ENCODE measurements around the gene KRTAP5-8.

The KRTAP5-8 gene

DNA sequence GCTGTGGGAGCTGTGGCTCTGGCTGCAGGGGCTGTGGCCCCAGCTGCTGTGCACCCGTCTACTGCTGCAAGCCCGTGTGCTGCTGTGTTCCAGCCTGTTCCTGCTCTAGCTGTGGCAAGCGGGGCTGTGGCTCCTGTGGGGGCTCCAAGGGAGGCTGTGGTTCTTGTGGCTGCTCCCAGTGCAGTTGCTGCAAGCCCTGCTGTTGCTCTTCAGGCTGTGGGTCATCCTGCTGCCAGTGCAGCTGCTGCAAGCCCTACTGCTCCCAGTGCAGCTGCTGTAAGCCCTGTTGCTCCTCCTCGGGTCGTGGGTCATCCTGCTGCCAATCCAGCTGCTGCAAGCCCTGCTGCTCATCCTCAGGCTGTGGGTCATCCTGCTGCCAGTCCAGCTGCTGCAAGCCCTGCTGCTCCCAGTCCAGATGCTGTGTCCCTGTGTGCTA is 10.9 kb downstream of the KRTAP5-8 start:
- no peaks in the 10 kb centered on the region for H3K36me3 ChIP-seq (ENCODE audit: control insufficient read depth in 1 of 2, insufficient read depth in 2 of 2, low read length in 2 of 2)
- no peak overlapping the region for H3K4me3 ChIP-seq (ENCODE audit: low read depth in 1 of 2, low read length in 2 of 2)
- H3K27ac ChIP-seq (ENCODE audit: low read length), result no peak overlapping the region
- H3K27me3 ChIP-seq (ENCODE audit: low read depth, low read length), result no peaks in the 10 kb centered on the region
- no peaks in the 10 kb centered on the region for H3K9me3 ChIP-seq (ENCODE audit: control insufficient read depth in 1 of 2, low read length in 2 of 2)
- no peaks in the 10 kb centered on the region for H3K4me1 ChIP-seq (ENCODE audit: control insufficient read depth in 1 of 2, insufficient read depth in 2 of 2, low read length in 2 of 2)

DNA sequence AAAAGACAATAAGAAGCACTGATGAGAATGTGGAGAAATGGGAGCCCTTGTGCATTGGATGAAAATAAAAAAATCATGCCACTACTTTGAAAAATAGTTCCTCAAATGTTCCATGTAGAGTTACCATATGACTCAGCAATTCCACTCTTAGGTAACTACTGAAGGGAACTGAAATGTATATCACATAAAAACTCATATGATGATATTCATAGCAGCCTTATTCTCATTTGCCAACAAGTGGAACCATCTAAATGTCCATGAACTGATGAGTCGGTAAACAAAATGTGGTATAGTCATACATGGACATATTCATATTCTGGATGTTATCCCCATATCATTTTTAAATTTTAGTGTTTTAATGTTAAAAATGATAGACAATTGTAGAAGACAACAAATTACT is 13.9 kb downstream of the KRTAP5-8 start:
- H3K9me3 ChIP-seq (ENCODE audit: control insufficient read depth in 1 of 2, low read length in 2 of 2), result no peaks in the 10 kb centered on the region
- no peak overlapping the region for H3K27ac ChIP-seq (ENCODE audit: low read length)
- no peaks in the 10 kb centered on the region for H3K36me3 ChIP-seq (ENCODE audit: control insufficient read depth in 1 of 2, insufficient read depth in 2 of 2, low read length in 2 of 2)
- no peak overlapping the region for H3K4me3 ChIP-seq (ENCODE audit: low read depth in 1 of 2, low read length in 2 of 2)
- no peaks in the 10 kb centered on the region for H3K27me3 ChIP-seq (ENCODE audit: low read depth, low read length)
- H3K4me1 ChIP-seq (ENCODE audit: control insufficient read depth in 1 of 2, insufficient read depth in 2 of 2, low read length in 2 of 2), result no peaks in the 10 kb centered on the region

GRCh38 chr11:71554996-71555395 is 17.2 kb downstream of the KRTAP5-8 start:
- Histone ChIP-seq H3K27me3 (ENCODE audit: low read depth, low read length) (no peaks in the 10 kb centered on the region), H3K4me1 (ENCODE audit: control insufficient read depth in 1 of 2, insufficient read depth in 2 of 2, low read length in 2 of 2) (no peaks in the 10 kb centered on the region), H3K27ac (ENCODE audit: low read length) (no peak overlapping the region), H3K4me3 (ENCODE audit: low read depth in 1 of 2, low read length in 2 of 2) (no peak overlapping the region), H3K9me3 (ENCODE audit: control insufficient read depth in 1 of 2, low read length in 2 of 2) (no peaks in the 10 kb centered on the region), H3K36me3 (ENCODE audit: control insufficient read depth in 1 of 2, insufficient read depth in 2 of 2, low read length in 2 of 2) (no peaks in the 10 kb centered on the region)

DNA sequence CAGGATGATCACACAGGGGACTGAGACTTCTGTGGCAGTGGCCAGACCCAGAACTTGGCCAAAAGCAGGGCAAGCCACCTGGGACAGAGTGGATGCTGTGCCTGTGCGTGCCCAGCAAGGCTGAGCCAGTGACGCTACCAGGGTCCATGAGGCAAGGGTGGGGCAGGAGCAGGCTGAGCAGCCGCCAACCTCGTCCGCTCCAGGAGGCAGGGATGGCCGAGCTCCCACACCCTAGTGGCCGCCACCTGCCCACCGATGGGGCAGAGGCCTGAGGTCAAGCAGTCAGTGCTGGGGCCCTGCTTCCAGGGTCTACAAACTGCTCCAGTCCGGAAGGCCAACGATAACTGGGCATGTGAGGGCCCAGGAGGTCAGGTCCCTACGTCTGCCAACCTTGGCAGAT is 17.7 kb downstream of the KRTAP5-8 start:
- Histone ChIP-seq H3K4me1 (ENCODE audit: control insufficient read depth in 1 of 2, insufficient read depth in 2 of 2, low read length in 2 of 2) (no peaks in the 10 kb centered on the region), H3K4me3 (ENCODE audit: low read depth in 1 of 2, low read length in 2 of 2) (no peak overlapping the region), H3K9me3 (ENCODE audit: control insufficient read depth in 1 of 2, low read length in 2 of 2) (peaks cover 0 to 1% of the 10 kb centered on the region in 2 donors), H3K27ac (ENCODE audit: low read length) (no peak overlapping the region), H3K36me3 (ENCODE audit: control insufficient read depth in 1 of 2, insufficient read depth in 2 of 2, low read length in 2 of 2) (no peaks in the 10 kb centered on the region), H3K27me3 (ENCODE audit: low read depth, low read length) (no peaks in the 10 kb centered on the region)

- Histone ChIP-seq H3K27ac (ENCODE audit: low read length) (no peak overlapping the region), H3K27me3 (ENCODE audit: low read depth, low read length) (no peaks in the 10 kb centered on the region), H3K36me3 (ENCODE audit: control insufficient read depth in 1 of 2, insufficient read depth in 2 of 2, low read length in 2 of 2) (no peaks in the 10 kb centered on the region), H3K4me3 (ENCODE audit: low read depth in 1 of 2, low read length in 2 of 2) (no peak overlapping the region), H3K4me1 (ENCODE audit: control insufficient read depth in 1 of 2, insufficient read depth in 2 of 2, low read length in 2 of 2) (no peaks in the 10 kb centered on the region), H3K9me3 (ENCODE audit: control insufficient read depth in 1 of 2, low read length in 2 of 2) (peaks cover 0 to 3% of the 10 kb centered on the region in 2 donors)
Observed at GRCh38 chr11:71556018-71556417, 18.2 kb downstream of the KRTAP5-8 start.

DNA sequence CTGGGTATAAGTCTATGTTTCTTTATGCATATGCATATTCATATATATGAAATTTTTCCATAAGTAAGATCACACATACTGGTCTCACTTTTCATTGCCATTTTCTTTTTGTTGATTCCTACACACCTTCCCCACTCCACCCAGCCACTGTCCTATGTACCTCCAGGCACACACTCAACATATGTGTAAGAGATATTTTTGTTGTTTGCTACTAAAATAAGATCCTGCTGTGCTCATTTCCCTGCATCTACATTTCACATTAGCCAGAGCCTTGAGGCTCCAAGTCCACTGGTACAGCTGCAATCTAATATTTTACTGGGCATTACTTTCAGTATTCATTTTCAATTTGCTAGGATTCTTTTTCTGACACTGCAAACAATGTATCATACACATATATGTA is 19.4 kb downstream of the KRTAP5-8 start:
- Histone ChIP-seq H3K27ac (ENCODE audit: low read length) (no peak overlapping the region), H3K27me3 (ENCODE audit: low read depth, low read length) (no peaks in the 10 kb centered on the region), H3K4me1 (ENCODE audit: control insufficient read depth in 1 of 2, insufficient read depth in 2 of 2, low read length in 2 of 2) (no peaks in the 10 kb centered on the region), H3K36me3 (ENCODE audit: control insufficient read depth in 1 of 2, insufficient read depth in 2 of 2, low read length in 2 of 2) (no peaks in the 10 kb centered on the region), H3K9me3 (ENCODE audit: control insufficient read depth in 1 of 2, low read length in 2 of 2) (peaks cover 0 to 3% of the 10 kb centered on the region in 2 donors), H3K4me3 (ENCODE audit: low read depth in 1 of 2, low read length in 2 of 2) (no peak overlapping the region)

DNA sequence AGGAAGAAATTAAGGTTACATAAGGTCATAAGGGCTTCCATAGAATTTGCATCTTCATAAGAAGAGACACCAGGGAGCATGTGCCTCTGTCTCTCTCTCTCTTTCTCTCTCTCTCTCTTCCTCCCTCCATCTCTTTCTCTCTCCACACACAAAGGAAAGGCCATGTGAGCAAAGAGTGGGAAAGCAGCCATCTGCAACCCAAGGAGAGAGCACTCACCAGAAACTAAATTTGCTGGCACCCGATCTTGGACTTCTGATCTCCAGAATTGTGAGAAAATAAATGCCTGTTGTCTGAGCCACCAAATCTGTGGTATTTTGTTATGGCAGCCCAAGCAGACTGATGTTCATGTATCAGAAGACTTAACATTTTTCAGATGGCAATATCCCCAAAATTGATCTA is 21.2 kb downstream of the KRTAP5-8 start:
- Histone ChIP-seq H3K4me1 (ENCODE audit: control insufficient read depth in 1 of 2, insufficient read depth in 2 of 2, low read length in 2 of 2) (no peaks in the 10 kb centered on the region), H3K27me3 (ENCODE audit: low read depth, low read length) (no peaks in the 10 kb centered on the region), H3K27ac (ENCODE audit: low read length) (no peak overlapping the region), H3K9me3 (ENCODE audit: control insufficient read depth in 1 of 2, low read length in 2 of 2) (peaks cover 0 to 3% of the 10 kb centered on the region in 2 donors), H3K36me3 (ENCODE audit: control insufficient read depth in 1 of 2, insufficient read depth in 2 of 2, low read length in 2 of 2) (no peaks in the 10 kb centered on the region), H3K4me3 (ENCODE audit: low read depth in 1 of 2, low read length in 2 of 2) (no peak overlapping the region)

DNA sequence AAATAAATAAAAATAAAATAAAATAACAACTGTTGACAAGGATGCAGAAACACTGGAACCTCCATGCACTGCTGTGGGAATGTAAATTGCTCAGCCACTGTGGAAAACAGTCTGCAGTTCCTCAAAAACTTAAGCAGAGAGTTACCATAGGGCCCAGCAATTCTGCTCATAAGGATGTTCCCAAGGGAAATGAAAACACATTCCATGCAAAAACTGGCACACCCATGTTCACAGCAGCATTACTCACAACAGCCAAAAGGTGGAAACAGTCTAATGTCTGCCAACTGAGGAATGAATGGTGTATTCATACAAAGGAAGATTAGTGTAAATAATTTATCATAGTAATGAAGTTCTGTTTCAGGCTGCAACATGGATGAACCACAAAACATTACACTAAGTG is 24.3 kb downstream of the KRTAP5-8 start:
- no peak overlapping the region for H3K4me3 ChIP-seq (ENCODE audit: low read depth in 1 of 2, low read length in 2 of 2)
- peaks cover 0 to 3% of the 10 kb centered on the region in 2 donors for H3K9me3 ChIP-seq (ENCODE audit: control insufficient read depth in 1 of 2, low read length in 2 of 2)
- no peaks in the 10 kb centered on the region for H3K27me3 ChIP-seq (ENCODE audit: low read depth, low read length)
- H3K36me3 ChIP-seq (ENCODE audit: control insufficient read depth in 1 of 2, insufficient read depth in 2 of 2, low read length in 2 of 2), result no peaks in the 10 kb centered on the region
- no peak overlapping the region for H3K27ac ChIP-seq (ENCODE audit: low read length)
- H3K4me1 ChIP-seq (ENCODE audit: control insufficient read depth in 1 of 2, insufficient read depth in 2 of 2, low read length in 2 of 2), result no peaks in the 10 kb centered on the region

GRCh38 chr11:71563406-71563805 is 25.6 kb downstream of the KRTAP5-8 start:
- Histone ChIP-seq H3K9me3 (ENCODE audit: control insufficient read depth in 1 of 2, low read length in 2 of 2) (peaks cover 0 to 3% of the 10 kb centered on the region in 2 donors), H3K27ac (ENCODE audit: low read length) (no peak overlapping the region), H3K36me3 (ENCODE audit: control insufficient read depth in 1 of 2, insufficient read depth in 2 of 2, low read length in 2 of 2) (no peaks in the 10 kb centered on the region), H3K27me3 (ENCODE audit: low read depth, low read length) (no peaks in the 10 kb centered on the region), H3K4me3 (ENCODE audit: low read depth in 1 of 2, low read length in 2 of 2) (no peak overlapping the region), H3K4me1 (ENCODE audit: control insufficient read depth in 1 of 2, insufficient read depth in 2 of 2, low read length in 2 of 2) (no peaks in the 10 kb centered on the region)

DNA sequence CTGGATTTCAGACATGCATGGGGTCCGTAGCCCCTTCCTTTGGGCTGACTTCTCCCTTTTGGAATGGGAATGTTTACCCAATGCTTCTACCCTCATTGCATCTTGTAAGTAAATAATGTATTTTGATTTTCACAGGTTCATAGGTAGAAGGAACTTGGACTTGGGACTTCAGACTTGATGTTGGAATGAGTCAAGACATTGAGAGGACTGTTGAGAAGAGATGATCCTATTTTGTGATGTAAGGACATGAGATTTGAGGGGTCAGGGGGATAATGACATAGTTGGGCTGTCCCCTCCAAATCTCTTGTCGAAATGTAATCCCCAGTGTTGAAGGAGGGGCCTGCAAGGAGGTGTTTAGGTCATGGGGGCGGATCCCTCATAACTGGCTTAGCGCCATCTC is 26.6 kb downstream of the KRTAP5-8 start:
- peaks cover 0 to 3% of the 10 kb centered on the region in 2 donors for H3K9me3 ChIP-seq (ENCODE audit: control insufficient read depth in 1 of 2, low read length in 2 of 2)
- H3K27ac ChIP-seq (ENCODE audit: low read length), result no peak overlapping the region
- H3K27me3 ChIP-seq (ENCODE audit: low read depth, low read length), result no peaks in the 10 kb centered on the region
- no peaks in the 10 kb centered on the region for H3K4me1 ChIP-seq (ENCODE audit: control insufficient read depth in 1 of 2, insufficient read depth in 2 of 2, low read length in 2 of 2)
- H3K36me3 ChIP-seq (ENCODE audit: control insufficient read depth in 1 of 2, insufficient read depth in 2 of 2, low read length in 2 of 2), result no peaks in the 10 kb centered on the region
- H3K4me3 ChIP-seq (ENCODE audit: low read depth in 1 of 2, low read length in 2 of 2), result no peak overlapping the region

GRCh38 chr11:71565263-71565662 is 27.4 kb downstream of the KRTAP5-8 start, which contains the start of gene KRTAP5-10:
Gene KRTAP5-10 (plus strand): TSS chr11:71565563. CDS start chr11:71565588, 25 bp downstream.
- Histone ChIP-seq H3K27ac (ENCODE audit: low read length) (no peak within 1 kb of the TSS), H3K36me3 (ENCODE audit: control insufficient read depth in 1 of 2, insufficient read depth in 2 of 2, low read length in 2 of 2) (no peaks in the 10 kb centered on the region), H3K4me3 (ENCODE audit: low read depth in 1 of 2, low read length in 2 of 2) (no peak within 1 kb of the TSS), H3K4me1 (ENCODE audit: control insufficient read depth in 1 of 2, insufficient read depth in 2 of 2, low read length in 2 of 2) (no peaks in the 10 kb centered on the region), H3K9me3 (ENCODE audit: control insufficient read depth in 1 of 2, low read length in 2 of 2) (peaks cover 0 to 3% of the 10 kb centered on the region in 2 donors), H3K27me3 (ENCODE audit: low read depth, low read length) (no peaks in the 10 kb centered on the region)

GRCh38 chr11:71566081-71566620 is 28.3 kb downstream of the KRTAP5-8 start:
- Histone ChIP-seq H3K27ac (ENCODE audit: low read length) (no peak overlapping the region), H3K4me3 (ENCODE audit: low read depth in 1 of 2, low read length in 2 of 2) (no peak overlapping the region), H3K36me3 (ENCODE audit: control insufficient read depth in 1 of 2, insufficient read depth in 2 of 2, low read length in 2 of 2) (no peaks in the 10 kb centered on the region), H3K4me1 (ENCODE audit: control insufficient read depth in 1 of 2, insufficient read depth in 2 of 2, low read length in 2 of 2) (no peaks in the 10 kb centered on the region), H3K27me3 (ENCODE audit: low read depth, low read length) (no peaks in the 10 kb centered on the region), H3K9me3 (ENCODE audit: control insufficient read depth in 1 of 2, low read length in 2 of 2) (no peaks in the 10 kb centered on the region)
